CD4-positive, alpha-beta memory T cell (primary cell): ENCODE results near the gene MUC4. TPM values are rescaled to one million over a fixed set of nuclear protein-coding genes. Genes with fewer than 3 reads are reported as not detected.
A peak's percentile ranks its signal among the peaks of the same experiment; 100 is the strongest.
"Not testable (repeated sequence)": the region's sequence is repeated elsewhere in the genome, so short reads cannot be mapped to it uniquely, and the experiment has no call there.

Experiments
- CTCF ChIA-PET: fragments of 350-600 bp; sonication (Branson Sonifier 250); formaldehyde crosslinking; loops from one replicate; lab custom pipeline; 2021; ENCODE audit warnings: inconsistent platforms; ENCODE audit not compliant: partially characterized antibody; lab: Charles Lee
- POLR2A ChIA-PET: fragments of 350-600 bp; sonication (Branson Sonifier 250); formaldehyde crosslinking; loops from one replicate; lab custom pipeline; 2021; ENCODE audit not compliant: partially characterized antibody; lab: Charles Lee
- DNase-seq, 5 donors: peaks; one replicate each; pipeline versions ENCODE4 v3.0.0 to v3.0.0-alpha.2; 2020 to 2022; ENCODE audit warnings: mixed read lengths in 1 of 5
- H3K27ac ChIP-seq: one replicate; pipeline ENCODE4 v1.7.0; 2013; ENCODE audit warnings: low read depth, low read length
- H3K27me3 ChIP-seq: 2 replicates; pipeline ENCODE4 v1.7.0; 2013; ENCODE audit warnings: mild to moderate bottlenecking, low read length, moderate library complexity; ENCODE audit not compliant: insufficient read depth
- H3K36me3 ChIP-seq: 2 replicates; pipeline ENCODE4 v1.7.0; 2013; ENCODE audit warnings: mild to moderate bottlenecking, low read length, moderate library complexity; ENCODE audit not compliant: insufficient read depth
- H3K4me1 ChIP-seq: 2 replicates; pipeline ENCODE4 v1.7.0; 2013; ENCODE audit warnings: mild to moderate bottlenecking, low read length, moderate library complexity; ENCODE audit not compliant: insufficient read depth
- H3K4me3 ChIP-seq, 2 donors: one replicate each; pipeline ENCODE4 v1.7.0; 2013; ENCODE audit warnings: low read length in 2 of 2, mild to moderate bottlenecking in 1 of 2
- H3K9me3 ChIP-seq, 2 donors: one replicate each; pipeline ENCODE4 v1.7.0; 2013; ENCODE audit warnings: low read length in 2 of 2, control low read depth in 1 of 2; ENCODE audit not compliant: control insufficient read depth in 1 of 2
- H3K27ac Mint-ChIP-seq, 7 donors: one replicate each; pipeline ENCODE4 v1.8.0; 2020 to 2021; ENCODE audit warnings: mixed read lengths in 7 of 7, mild to moderate bottlenecking in 6 of 7, inconsistent platforms in 3 of 7, moderate library complexity in 3 of 7
- H3K27me3 Mint-ChIP-seq, 2 donors: one replicate each; pipeline ENCODE4 v1.8.0; 2020 to 2021; ENCODE audit warnings: mixed read lengths in 2 of 2
- H3K36me3 Mint-ChIP-seq, 2 donors: one replicate each; pipeline ENCODE4 v1.8.0; 2020 to 2021; ENCODE audit warnings: mixed read lengths in 2 of 2, inconsistent platforms in 1 of 2, mild to moderate bottlenecking in 1 of 2
- H3K4me1 Mint-ChIP-seq, 4 donors: one replicate each; pipeline ENCODE4 v1.8.0; 2020 to 2021; ENCODE audit warnings: mixed read lengths in 4 of 4, mild to moderate bottlenecking in 1 of 4
- H3K4me3 Mint-ChIP-seq, 8 donors: one replicate each; pipeline ENCODE4 v1.8.0; 2020 to 2021; ENCODE audit warnings: mixed read lengths in 8 of 8, mild to moderate bottlenecking in 7 of 8, moderate library complexity in 6 of 8, inconsistent platforms in 3 of 8
- H3K9me3 Mint-ChIP-seq, 8 donors: one replicate each; pipeline ENCODE4 v1.8.0; 2020 to 2021; ENCODE audit warnings: mixed read lengths in 8 of 8, mild to moderate bottlenecking in 5 of 8, inconsistent platforms in 3 of 8, moderate library complexity in 1 of 8
- intact Hi-C: fragments of 100-400 bp; cut with micrococcal nuclease; formaldehyde crosslinking; loops from one replicate; pipeline ENCODE4 v1.15.1; 2023
- polyA plus RNA-seq, 2 donors: library from polyadenylated mRNA; unstranded; fragments of 300-500 nt; fragmentation: Illumina TruSeq; gene quantifications; one replicate each; pipeline ENCODE4 v1.2.3, GENCODE V29; 2021
- total RNA-seq, 2 experiments: library from RNA; stranded (reverse); gene quantifications; one replicate each; pipeline ENCODE4 v1.2.3, GENCODE V29; 2021

MUC4 gene
- total and polyA plus RNA-seq, 4 experiments from 2014 or later: not detected

GRCh38 chr3:195725916-195726740 lies 85.6 kb downstream of the MUC4 start:
- H3K4me1 ChIP-seq, CTCF ChIA-PET, H3K27ac ChIP-seq, POLR2A ChIA-PET, DNase-seq, intact Hi-C loops, H3K4me3 Mint-ChIP-seq, H3K9me3 Mint-ChIP-seq, H3K4me3 ChIP-seq, H3K36me3 ChIP-seq, H3K27ac Mint-ChIP-seq, H3K9me3 ChIP-seq, H3K4me1 Mint-ChIP-seq, H3K27me3 Mint-ChIP-seq, H3K27me3 ChIP-seq: not testable (repeated sequence)
- H3K36me3 Mint-ChIP-seq: peaks cover 0 to 17% of the 10 kb centered on the region in 2 donors

GRCh38 chr3:195724363-195724762 lies 87.4 kb downstream of the MUC4 start:
- H3K27ac Mint-ChIP-seq, H3K4me1 Mint-ChIP-seq, CTCF ChIA-PET, DNase-seq, H3K4me1 ChIP-seq, H3K9me3 Mint-ChIP-seq, H3K4me3 Mint-ChIP-seq, H3K27me3 ChIP-seq, intact Hi-C loops, H3K4me3 ChIP-seq, POLR2A ChIA-PET, H3K36me3 ChIP-seq, H3K9me3 ChIP-seq, H3K27ac ChIP-seq, H3K27me3 Mint-ChIP-seq, H3K36me3 Mint-ChIP-seq: not testable (repeated sequence)

GRCh38 chr3:195722996-195723345 lies 88.8 kb downstream of the MUC4 start:
- H3K36me3 Mint-ChIP-seq, H3K27ac ChIP-seq, CTCF ChIA-PET, H3K4me3 Mint-ChIP-seq, H3K4me1 ChIP-seq, intact Hi-C loops, H3K27ac Mint-ChIP-seq, H3K27me3 ChIP-seq, H3K36me3 ChIP-seq, H3K9me3 Mint-ChIP-seq, H3K4me1 Mint-ChIP-seq, POLR2A ChIA-PET, H3K9me3 ChIP-seq, DNase-seq, H3K27me3 Mint-ChIP-seq, H3K4me3 ChIP-seq: not testable (repeated sequence)

- H3K4me1 Mint-ChIP-seq, H3K36me3 Mint-ChIP-seq, H3K4me3 ChIP-seq, H3K27me3 Mint-ChIP-seq, H3K4me3 Mint-ChIP-seq, H3K36me3 ChIP-seq, H3K27me3 ChIP-seq, intact Hi-C loops, H3K9me3 Mint-ChIP-seq, H3K27ac ChIP-seq, POLR2A ChIA-PET, DNase-seq, H3K4me1 ChIP-seq, CTCF ChIA-PET, H3K9me3 ChIP-seq: not testable (repeated sequence)
- H3K27ac Mint-ChIP-seq: peak overlapping the region in 1 of 7 donors; percentile 62
Measured at GRCh38 chr3:195722139-195722995, 89.4 kb downstream of the MUC4 start.

GRCh38 chr3:195720831-195721506 lies 90.8 kb downstream of the MUC4 start, which contains the start of gene MUC20:
MUC20 (plus strand) TSS chr3:195720978; CDS start chr3:195721008, 30 bp downstream.
- ChIA-PET CTCF (interaction anchor here (0.7 kb wide), 1 partner anchor 127 kb away, joined by 3 read pairs; no protein-coding TSS in a partner anchor), POLR2A (interaction anchor here (1.7 kb wide), 1 partner anchor 108 kb away, joined by 3 read pairs; no protein-coding TSS in a partner anchor)
- H3K36me3 Mint-ChIP-seq, DNase-seq, H3K9me3 Mint-ChIP-seq, H3K9me3 ChIP-seq, H3K4me3 ChIP-seq, H3K4me1 Mint-ChIP-seq, H3K36me3 ChIP-seq, H3K27me3 Mint-ChIP-seq, intact Hi-C loops, H3K27me3 ChIP-seq, H3K4me3 Mint-ChIP-seq, H3K4me1 ChIP-seq, H3K27ac ChIP-seq: not testable (repeated sequence)
- peak within 1 kb of the TSS in 2 of 7 donors; percentile 35 to 48 for H3K27ac Mint-ChIP-seq

DNA sequence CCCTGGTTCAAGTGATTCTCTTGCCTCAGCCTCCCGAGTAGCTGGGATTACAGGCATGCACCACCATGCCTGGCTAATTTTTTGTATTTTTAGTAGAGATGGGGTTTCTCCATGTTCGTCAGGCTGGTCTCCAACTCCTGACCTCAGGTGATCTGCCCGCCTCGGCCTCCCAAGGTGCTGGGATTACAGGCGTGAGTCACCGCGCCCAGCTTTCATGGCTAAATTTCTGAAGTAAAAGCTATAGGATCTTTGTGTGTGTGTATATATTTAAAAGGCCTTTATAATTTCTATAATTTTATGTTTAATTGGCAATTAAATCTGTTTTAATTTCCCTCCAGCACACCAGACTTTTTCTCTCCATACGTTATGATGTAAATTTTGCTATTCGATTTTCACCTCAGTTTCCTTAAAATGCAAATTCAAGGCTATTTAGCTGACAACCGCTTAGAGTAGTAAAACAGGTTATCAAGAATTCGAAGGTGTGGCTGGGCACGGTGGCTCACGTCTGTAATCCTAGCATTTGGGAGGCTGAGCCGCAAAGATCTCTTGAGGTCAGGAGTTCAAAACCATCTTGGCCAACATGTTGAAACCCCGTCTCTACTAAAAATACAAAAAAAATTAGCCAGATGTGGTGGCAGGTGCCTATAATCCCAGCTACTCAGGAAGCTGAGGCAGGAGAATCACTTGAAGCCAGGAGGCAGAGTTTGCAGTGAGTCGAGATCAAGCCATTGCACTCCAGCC lies 92.0 kb downstream of the MUC4 start:
- DNase-seq, intact Hi-C loops: not testable (repeated sequence)

More for the DNA sequence above, 92.0 kb downstream of the MUC4 start:
- not testable (repeated sequence) for H3K4me1 ChIP-seq, H3K4me3 ChIP-seq, H3K36me3 ChIP-seq, H3K27ac Mint-ChIP-seq, H3K27ac ChIP-seq, H3K27me3 ChIP-seq, H3K27me3 Mint-ChIP-seq, H3K4me3 Mint-ChIP-seq, H3K9me3 ChIP-seq, H3K4me1 Mint-ChIP-seq, H3K9me3 Mint-ChIP-seq
- POLR2A ChIA-PET: interaction anchor here (1.7 kb wide), 1 partner anchor 107 kb away, joined by 3 read pairs; no protein-coding TSS in a partner anchor
- CTCF ChIA-PET: interaction anchor here (0.7 kb wide), 2 partner anchors 128 to 422 kb away, joined by 3 read pairs; no protein-coding TSS in a partner anchor
- H3K36me3 Mint-ChIP-seq: peaks cover 14 to 17% of the 10 kb centered on the region in 2 donors
